Pancreas (tissue), 10 donors: ENCODE data around the gene CALN1. TPM values are rescaled to one million over a fixed set of nuclear protein-coding genes. Genes with fewer than 3 reads are reported as not detected.
"Not testable (repeated sequence)": the region's sequence is repeated elsewhere in the genome, so short reads cannot be mapped to it uniquely, and the experiment has no call there.

ENCODE experiments used
- ATAC-seq, 4 donors: fragments of 200-7000 bp; cut with Tn5 transposase; one replicate each; pipeline versions ENCODE4 v1.8.0 to v1.9.1; 2020; ENCODE audit warnings: mild to moderate bottlenecking in 4 of 4, moderate library complexity in 4 of 4
- DNase-seq, 6 donors: peaks; one replicate each; pipeline ENCODE4 v3.0.0-alpha.2; 2020
- FAIRE-seq: peaks from 2 replicates; lab custom pipeline; 2012; peaks lifted over from hg19 to GRCh38; lab: Jason Lieb, UNC
- H3K27ac ChIP-seq, 4 donors: fragments of 200-600 bp; sonication (generic); 1 replicate in 3 of 4; 2 replicates in 1 of 4; pipeline versions ENCODE4 v1.5.0 to v1.8.0; 2020
- H3K27me3 ChIP-seq, 4 donors: fragments of 200-600 bp; one replicate each; pipeline ENCODE4 v1.8.0; 2021
- H3K36me3 ChIP-seq, 3 donors: fragments of 200-600 bp; sonication (generic) in 1 of 3; one replicate each; pipeline versions ENCODE4 v1.5.0 to v1.8.0; 2020 to 2021
- H3K4me1 ChIP-seq, 3 donors: fragments of 200-600 bp; one replicate each; pipeline ENCODE4 v1.8.0; 2021
- H3K4me3 ChIP-seq, 4 donors: fragments of 200-600 bp; sonication (generic) in 2 of 4; one replicate each; pipeline versions ENCODE4 v1.5.0 to v1.8.0; 2020 to 2021
- H3K9me3 ChIP-seq, 4 donors: fragments of 200-600 bp; one replicate each; pipeline ENCODE4 v1.8.0; 2021
- CTCF ChIP-seq, 4 donors: fragments of 200-600 bp; sonication (generic) in 3 of 4; IDR thresholded peaks; one replicate each; pipeline versions ENCODE4 v1.5.0 to v1.8.0; 2021; ENCODE audit warnings: antibody characterized with exemption in 4 of 4
- WGBS, 2 donors: extraction: QIAGEN DNeasy Blood & Tissue Kit; methylation state at CpG; one replicate each; pipeline ENCODE4 v1.1.7; 2013; 5-methylcytosine and 5-hydroxymethylcytosine counted together
- intact Hi-C, 3 donors: fragments of 100-400 bp; cut with DNase I; formaldehyde crosslinking; loops; one replicate each; pipeline versions ENCODE4 v1.11.1 to v1.14.2; 2022
- polyA plus RNA-seq, 2 donors: library from polyadenylated mRNA; stranded (reverse); fragments of 200-250 nt; gene quantifications; one replicate each; pipeline ENCODE4 v1.2.3, GENCODE V29; 2013
- total RNA-seq, 6 donors: library from RNA; stranded (reverse); fragmentation: NEBNext Ultra II Directional in 4 of 6; extraction: Animal tissue kit (Norgen Biotek cat#: 25700) in 4 of 6; gene quantifications; one replicate each; pipeline versions ENCODE4 v1.2.1 to v1.2.4, GENCODE V29; 2021 to 2023
- donor health status: healthy with polysubstance abuse.
- donor health status: DM: no; HTN: no; CAD: no; lungs with moderate emphysema.
- donor health status: DM: no; HTN: no; CAD: no.
- donor health status: control.
- donor health status: control.
- donor health status: Bipolar disorder and iron deficiency.
- donor health status: DM: yes; HTN: yes; CAD: no.
- donor health status: DM: no; HTN: no; CAD: no.
- donor health status: DM: no; HTN: no; CAD: no.
- donor health status: DM: yes; HTN: yes; CAD: no.

The CALN1 gene
- total and polyA plus RNA-seq, 8 donors = 0.39 to 18.4 (median 1.5) TPM

GRCh38 chr7:71739520-71740173 is 672.5 kb downstream of the CALN1 start:
- 60 to 64% methylated on average over 10 of the region's 10 CpGs for WGBS, 2 donors
- no peaks in the 10 kb centered on the region for H3K27me3 ChIP-seq
- no peak for TF ChIP-seq CTCF (IDR thresholded peaks at IDR 0.05)
- H3K36me3 ChIP-seq = no peaks in the 10 kb centered on the region
- H3K4me3 ChIP-seq = no peak overlapping the region
- H3K27ac ChIP-seq = no peak overlapping the region
- DNase-seq (no peak), ATAC-seq (no peak), FAIRE-seq (no peak)
- H3K9me3 ChIP-seq = no peaks in the 10 kb centered on the region
- H3K4me1 ChIP-seq = no peaks in the 10 kb centered on the region
- intact Hi-C loops = loop anchor here in 2 of 3 donors (5.0 to 10.0 kb wide), 2 partner anchors 882 to 905 kb away; no protein-coding TSS in a partner anchor

DNA sequence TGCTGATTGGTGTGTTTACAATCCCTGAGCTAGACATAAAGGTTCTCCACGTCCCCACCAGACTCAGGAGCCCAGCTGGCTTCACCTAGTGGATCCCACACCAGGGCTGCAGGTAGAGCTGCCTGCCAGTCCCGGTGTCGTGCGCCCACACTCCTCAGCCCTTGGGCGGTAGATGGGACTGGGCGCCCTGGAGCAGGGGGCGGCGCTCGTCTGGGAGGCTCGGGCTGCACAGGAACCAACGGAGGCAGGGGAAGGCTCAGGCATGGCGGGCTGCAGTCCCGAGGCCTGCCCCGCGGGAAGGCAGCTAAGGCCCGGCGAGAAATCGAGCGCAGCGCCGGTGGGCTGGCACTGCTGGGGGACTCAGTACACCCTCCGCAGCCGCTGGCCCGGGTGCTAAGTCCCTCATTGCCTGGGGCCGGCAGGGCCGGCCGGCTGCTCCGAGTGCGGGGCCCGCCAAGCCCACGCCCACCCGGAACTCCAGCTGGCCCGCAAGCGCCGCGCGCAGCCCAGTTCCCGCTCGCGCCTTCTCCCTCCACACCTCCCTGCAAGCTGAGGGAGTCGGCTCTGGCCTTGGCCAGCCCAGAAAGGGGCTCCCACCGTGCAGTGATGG is 674.1 kb downstream of the CALN1 start:
- not testable (repeated sequence) for FAIRE-seq, H3K27ac ChIP-seq, DNase-seq, H3K9me3 ChIP-seq, H3K4me3 ChIP-seq, H3K4me1 ChIP-seq, ATAC-seq, H3K27me3 ChIP-seq, H3K36me3 ChIP-seq
- intact Hi-C loops = loop anchor here in 1 of 3 donors (5.0 kb wide), 1 partner anchor 881 kb away; no protein-coding TSS in a partner anchor
- 82 to 87% methylated on average over 27 to 42 of the region's 42 CpGs for WGBS, 2 donors

GRCh38 chr7:71735961-71736556 is 676.1 kb downstream of the CALN1 start:
- no peaks in the 10 kb centered on the region for H3K9me3 ChIP-seq
- no peak overlapping the region for H3K4me3 ChIP-seq
- ATAC-seq (peak; percentile 53 to 84 (median 80)), DNase-seq (peak in 5 of 6 donors; percentile 28 to 77 (median 61)), FAIRE-seq (no peak)
- H3K36me3 ChIP-seq = no peaks in the 10 kb centered on the region
- H3K27me3 ChIP-seq = no peaks in the 10 kb centered on the region
- intact Hi-C loops = loop anchor here in 1 of 3 donors (5.0 kb wide), 1 partner anchor 879 kb away; no protein-coding TSS in a partner anchor
- 35 to 38% methylated on average over 7 of the region's 7 CpGs for WGBS, 2 donors
- no peak overlapping the region for H3K27ac ChIP-seq
- no peaks in the 10 kb centered on the region for H3K4me1 ChIP-seq
- TF ChIP-seq CTCF (IDR thresholded peaks at IDR 0.05) = peak; percentile 65 to 89 (median 84)

DNA sequence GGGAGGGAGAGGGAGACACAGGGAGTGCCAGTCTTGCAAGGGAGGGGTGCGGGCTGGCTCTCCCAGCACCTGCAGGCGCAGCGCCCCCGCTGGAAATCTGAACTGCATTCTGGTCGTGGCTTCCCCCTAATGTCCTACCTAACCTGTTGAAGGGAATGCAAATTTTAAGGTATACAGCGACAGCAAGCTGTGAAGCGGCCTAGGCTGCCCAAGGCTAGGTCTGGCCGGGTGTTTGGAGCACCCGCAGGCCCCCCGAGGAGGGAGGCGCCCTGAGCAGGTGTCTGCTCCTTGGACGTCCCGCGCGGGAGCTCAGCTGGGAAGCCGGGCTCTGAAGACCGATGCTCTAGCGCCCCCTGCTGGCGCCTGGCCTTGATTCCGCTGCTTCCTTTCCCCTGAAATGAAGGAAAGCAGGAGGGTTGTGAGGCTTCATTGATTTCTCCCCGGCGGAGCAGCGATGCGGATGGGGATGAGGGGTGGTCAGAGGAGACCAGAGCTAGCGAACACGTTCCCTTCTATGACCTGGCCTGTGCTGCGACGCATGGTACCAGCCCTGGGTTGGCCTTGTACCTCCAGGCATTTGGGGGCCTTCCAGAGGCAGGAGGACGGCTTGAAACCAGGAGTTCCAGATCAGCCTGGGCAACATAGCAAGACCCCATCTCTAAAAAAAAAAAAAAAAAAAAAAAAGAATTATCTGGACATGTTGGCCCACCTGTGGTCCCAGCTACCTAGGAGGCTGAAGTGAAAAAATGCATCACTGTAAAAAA is 678.8 kb downstream of the CALN1 start:
- peak; percentile 87 to 93 (median 88) for TF ChIP-seq CTCF (IDR thresholded peaks at IDR 0.05)
- no peaks in the 10 kb centered on the region for H3K27me3 ChIP-seq
- DNase-seq = peak; percentile 61 to 99 (median 86)
- H3K9me3 ChIP-seq = no peaks in the 10 kb centered on the region
- WGBS, 2 donors = 4 to 5% methylated on average over 25 to 29 of the region's 29 CpGs
- H3K27ac ChIP-seq = no peak overlapping the region
- H3K4me3 ChIP-seq = peak overlapping the region in 2 of 4 donors; percentile 10 to 33
- no peaks in the 10 kb centered on the region for H3K4me1 ChIP-seq
- FAIRE-seq = no peak
- no peaks in the 10 kb centered on the region for H3K36me3 ChIP-seq
- peak; percentile 89 to 95 (median 90) for ATAC-seq
- intact Hi-C loops = loop anchor here in 1 of 3 donors (5.0 kb wide), 1 partner anchor 876 kb away; no protein-coding TSS in a partner anchor

DNA sequence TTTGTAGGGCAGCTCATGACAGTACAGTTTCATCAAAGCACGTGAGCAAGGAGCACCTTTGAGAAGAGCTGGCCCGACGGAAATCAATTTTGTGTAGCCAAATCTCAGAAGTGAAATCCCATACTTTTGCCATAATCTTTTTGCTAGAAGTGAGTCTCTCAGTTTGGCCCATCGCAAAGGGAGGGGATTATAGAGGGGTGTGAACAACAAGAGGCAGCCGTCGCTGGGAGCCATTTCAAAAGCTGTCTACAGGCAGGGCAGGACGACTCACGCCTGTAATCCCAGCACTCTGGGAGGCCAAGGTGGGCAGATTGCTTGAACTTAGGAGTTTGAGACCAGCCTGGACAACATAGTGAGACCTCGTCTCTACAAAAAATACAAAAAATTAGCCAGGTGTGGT is 680.4 kb downstream of the CALN1 start:
- WGBS, 2 donors = 90 to 96% methylated on average over 9 of the region's 9 CpGs
- H3K4me3 ChIP-seq = no peak overlapping the region
- TF ChIP-seq CTCF (IDR thresholded peaks at IDR 0.05) = no peak
- H3K4me1 ChIP-seq = no peaks in the 10 kb centered on the region
- no peaks in the 10 kb centered on the region for H3K9me3 ChIP-seq
- H3K27ac ChIP-seq = no peak overlapping the region
- no peaks in the 10 kb centered on the region for H3K27me3 ChIP-seq
- intact Hi-C loops = loop anchor here in 1 of 3 donors (5.0 kb wide), 1 partner anchor 874 kb away; no protein-coding TSS in a partner anchor
- H3K36me3 ChIP-seq = no peaks in the 10 kb centered on the region
- ATAC-seq (no peak), DNase-seq (no peak), FAIRE-seq (no peak)
